SU-DHL-6 (cell line): ENCODE results near the gene PPP1R12C.

ENCODE experiments used
- H2AFZ ChIP-seq: fragments of 200-600 bp; sonication (generic); 2 replicates; pipeline ENCODE4 v1.6.1; 2014; ENCODE audit warnings: low read depth, mild to moderate bottlenecking, moderate library complexity, mixed read lengths, antibody characterized with exemption, low read length; ENCODE audit not compliant: severe bottlenecking
- H3F3A ChIP-seq: fragments of 200-600 bp; shearing (Covaris generic); 2 replicates; pipeline ENCODE4 v1.6.0; 2016; ENCODE audit warnings: antibody characterized with exemption, mild to moderate bottlenecking; ENCODE audit not compliant: insufficient read depth
- H3K27ac ChIP-seq: fragments of 200-600 bp; sonication (generic); 2 replicates; pipeline ENCODE4 v1.5.1; 2016; ENCODE audit warnings: low read depth, mild to moderate bottlenecking, low read length, moderate library complexity, mixed read lengths
- H3K27me3 ChIP-seq: fragments of 200-600 bp; sonication (generic), shearing (Covaris generic); 2 replicates; pipeline ENCODE4 v1.6.0; 2014; ENCODE audit warnings: mild to moderate bottlenecking, low read length
- H3K36me3 ChIP-seq: fragments of 200-600 bp; sonication (generic); 2 replicates; pipeline ENCODE4 v1.6.1; 2014; ENCODE audit warnings: mild to moderate bottlenecking, low read length, mixed read lengths
- H3K4me2 ChIP-seq: fragments of 300-600, 200-600 bp; shearing (Covaris generic), sonication (generic); 2 replicates; pipeline ENCODE4 v1.6.0; 2014; ENCODE audit warnings: low read length, low read depth, mild to moderate bottlenecking; ENCODE audit not compliant: poor library complexity, severe bottlenecking
- H3K4me3 ChIP-seq: fragments of 200-600 bp; sonication (generic); 2 replicates; pipeline ENCODE4 v1.5.1; 2014; ENCODE audit warnings: antibody characterized with exemption, low read length, mild to moderate bottlenecking, mixed read lengths; ENCODE audit not compliant: insufficient read depth, poor library complexity, severe bottlenecking
- H3K79me2 ChIP-seq: fragments of 200-600 bp; sonication (generic); 2 replicates; pipeline ENCODE4 v1.6.1; 2014; ENCODE audit warnings: mild to moderate bottlenecking, low read length, moderate library complexity; ENCODE audit not compliant: insufficient read depth
- H3K9ac ChIP-seq: fragments of 200-600 bp; sonication (generic); 2 replicates; pipeline ENCODE4 v1.7.0; 2014; ENCODE audit warnings: mild to moderate bottlenecking, low read length
- H3K9me2 ChIP-seq: fragments of 200-600 bp; sonication (generic); replicated peaks from 2 replicates; pipeline ENCODE4 v1.6.1; 2014; ENCODE audit warnings: low read length; ENCODE audit not compliant: insufficient read depth
- H3K9me3 ChIP-seq: fragments of 200-600 bp; sonication (generic); 2 replicates; pipeline ENCODE4 v1.6.1; 2014; ENCODE audit warnings: low read length, mixed read lengths; ENCODE audit not compliant: insufficient read depth
- H4K20me1 ChIP-seq: fragments of 200-600 bp; sonication (generic); 2 replicates; pipeline ENCODE4 v1.6.1; 2014; ENCODE audit warnings: low read depth, mild to moderate bottlenecking, antibody characterized with exemption, low read length, moderate library complexity, mixed read lengths
- CTCF ChIP-seq: fragments of 200-600 bp; sonication (generic); IDR thresholded peaks from one replicate; pipeline ENCODE4 v1.5.1; 2017; ENCODE audit warnings: antibody characterized with exemption, mild to moderate bottlenecking, low read length, moderate library complexity; ENCODE audit not compliant: insufficient read depth, poor library complexity, severe bottlenecking
- EZH2phosphoT487 ChIP-seq: fragments of 200-600 bp; sonication (generic), shearing (Covaris generic); conservative IDR thresholded peaks from 2 replicates; pipeline ENCODE4 v1.6.1; 2018; ENCODE audit warnings: mild to moderate bottlenecking, antibody characterized with exemption, low read length, moderate library complexity, mixed read lengths

PPP1R12C gene

GRCh38 chr19:55133639-55134444 lies 16.4 kb upstream of the PPP1R12C start:
- Histone ChIP-seq H3F3A (no peaks in the 10 kb centered on the region), H2AFZ (no peak overlapping the region), H3K4me2 (peak overlapping the region; percentile 24), H3K27me3 (no peaks in the 10 kb centered on the region), H4K20me1 (no peaks in the 10 kb centered on the region), H3K4me3 (no peak overlapping the region), H3K79me2 (no peaks in the 10 kb centered on the region), H3K9ac (no peak overlapping the region), H3K9me2 (no peaks in the 10 kb centered on the region), H3K9me3 (no peaks in the 10 kb centered on the region), H3K27ac (no peak overlapping the region), H3K36me3 (no peaks in the 10 kb centered on the region)
- TF ChIP-seq EZH2phosphoT487 (no peak), CTCF (no peak)

- Histone ChIP-seq H3K27me3 (no peaks in the 10 kb centered on the region), H3K79me2 (no peaks in the 10 kb centered on the region), H3F3A (no peaks in the 10 kb centered on the region), H3K4me2 (no peak overlapping the region), H4K20me1 (no peaks in the 10 kb centered on the region), H3K9ac (no peak overlapping the region), H3K4me3 (no peak overlapping the region), H3K36me3 (no peaks in the 10 kb centered on the region), H3K27ac (no peak overlapping the region), H2AFZ (no peak overlapping the region), H3K9me2 (no peaks in the 10 kb centered on the region), H3K9me3 (no peaks in the 10 kb centered on the region)
- TF ChIP-seq CTCF = peak; percentile 26
- no peak for TF ChIP-seq EZH2phosphoT487
Observed at GRCh38 chr19:55132453-55133129, 15.2 kb upstream of the PPP1R12C start.

GRCh38 chr19:55131421-55131820 lies 14.0 kb upstream of the PPP1R12C start:
- Histone ChIP-seq H3K9me3 (no peaks in the 10 kb centered on the region), H3K4me2 (no peak overlapping the region), H3K79me2 (no peaks in the 10 kb centered on the region), H3K9me2 (no peaks in the 10 kb centered on the region), H3F3A (no peaks in the 10 kb centered on the region), H3K4me3 (no peak overlapping the region), H3K9ac (no peak overlapping the region), H3K27ac (no peak overlapping the region), H2AFZ (no peak overlapping the region), H3K36me3 (no peaks in the 10 kb centered on the region), H3K27me3 (no peaks in the 10 kb centered on the region), H4K20me1 (no peaks in the 10 kb centered on the region)
- no peak for TF ChIP-seq CTCF
- TF ChIP-seq EZH2phosphoT487 = no peak
